KMS-11 (cell line): ENCODE data around the gene SIAH2.

Source experiments
- H2AFZ ChIP-seq: fragments of 200-600 bp; sonication (generic); 2 replicates; pipeline ENCODE4 v1.6.1; 2016; ENCODE audit warnings: antibody characterized with exemption, mixed run types, low read depth
- H3K27ac ChIP-seq: fragments of 200-600 bp; sonication (generic); 2 replicates; pipeline ENCODE4 v1.6.1; 2016; ENCODE audit warnings: mild to moderate bottlenecking, mixed run types
- H3K27me3 ChIP-seq: fragments of 200-600 bp; sonication (generic); 2 replicates; pipeline ENCODE4 v1.6.1; 2017; ENCODE audit warnings: mild to moderate bottlenecking, low read depth, mixed run types, moderate library complexity; ENCODE audit not compliant: insufficient read depth
- H3K36me3 ChIP-seq: fragments of 200-600 bp; sonication (generic); 2 replicates; pipeline ENCODE4 v1.6.1; 2017; ENCODE audit warnings: mild to moderate bottlenecking, mixed run types; ENCODE audit not compliant: insufficient read depth
- H3K4me1 ChIP-seq: fragments of 200-600 bp; sonication (generic); 2 replicates; pipeline ENCODE4 v1.6.1; 2016; ENCODE audit warnings: mild to moderate bottlenecking, low read depth, mixed run types; ENCODE audit not compliant: poor library complexity, severe bottlenecking
- H3K4me2 ChIP-seq: fragments of 200-600 bp; sonication (generic); 2 replicates; pipeline ENCODE4 v1.7.0; 2016; ENCODE audit warnings: mild to moderate bottlenecking, mixed run types
- H3K4me3 ChIP-seq: fragments of 200-600 bp; sonication (generic); IDR thresholded peaks from 2 replicates; pipeline ENCODE4 v1.6.1; 2017; ENCODE audit warnings: low read depth, low read length, mixed read lengths; ENCODE audit not compliant: insufficient read depth
- H3K79me2 ChIP-seq: fragments of 200-600 bp; sonication (generic); 2 replicates; pipeline ENCODE4 v1.6.1; 2016; ENCODE audit warnings: low read depth, mixed run types; ENCODE audit not compliant: insufficient read depth
- H3K9ac ChIP-seq: fragments of 200-600 bp; sonication (generic); 2 replicates; pipeline ENCODE4 v1.6.1; 2016; ENCODE audit warnings: mild to moderate bottlenecking, mixed run types
- H4K20me1 ChIP-seq: fragments of 200-600 bp; sonication (generic); 2 replicates; pipeline ENCODE4 v1.6.1; 2016; ENCODE audit warnings: mild to moderate bottlenecking, mixed run types; ENCODE audit not compliant: insufficient read depth
- CTCF ChIP-seq: fragments of 200-600 bp; sonication (generic); conservative IDR thresholded peaks from 2 replicates; pipeline ENCODE4 v1.6.1; 2017; ENCODE audit warnings: low read depth, mild to moderate bottlenecking, antibody characterized with exemption, low read length, moderate library complexity, mixed read lengths

SIAH2 gene

DNA sequence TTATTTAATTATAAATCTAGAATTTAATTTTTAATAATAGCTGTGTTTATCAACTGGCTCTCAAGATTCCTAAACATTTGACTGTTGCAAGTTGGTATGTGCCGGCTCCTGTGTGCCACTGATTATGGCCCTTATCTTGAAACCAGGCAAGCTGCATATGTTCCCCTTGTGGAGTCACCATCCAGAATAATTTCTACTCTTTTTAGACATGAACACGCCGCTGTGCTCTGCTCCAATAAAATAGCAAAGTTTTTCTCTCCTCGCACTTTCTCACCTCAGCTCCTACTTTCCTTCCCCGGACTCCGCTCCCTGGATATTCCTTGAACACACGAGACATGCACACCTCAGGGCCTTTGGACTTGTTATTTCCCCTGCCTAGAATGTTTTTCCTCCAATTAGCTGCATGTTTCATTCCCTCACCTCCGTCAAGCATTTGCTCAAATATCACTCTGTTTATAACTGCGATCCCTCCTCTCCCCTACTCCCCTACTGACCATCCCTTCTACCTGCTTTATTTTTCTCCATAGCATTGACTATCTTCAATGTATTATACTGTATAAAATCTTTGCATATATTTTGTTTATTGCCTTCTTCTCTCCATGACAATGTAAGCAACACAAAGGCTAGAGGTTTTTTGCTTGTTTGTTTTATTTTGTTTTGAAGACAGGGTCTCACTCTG lies 33.1 kb downstream of the SIAH2 start:
- H3K36me3 ChIP-seq, result no peaks in the 10 kb centered on the region
- H3K4me1 ChIP-seq, result no peaks in the 10 kb centered on the region
- H3K9ac ChIP-seq, result no peak overlapping the region
- no peak for TF ChIP-seq CTCF
- no peaks in the 10 kb centered on the region for H4K20me1 ChIP-seq
- H3K4me3 ChIP-seq, result no peak overlapping the region
- H2AFZ ChIP-seq, result no peak overlapping the region
- H3K27ac ChIP-seq, result no peak overlapping the region
- H3K4me2 ChIP-seq, result no peak overlapping the region
- no peaks in the 10 kb centered on the region for H3K79me2 ChIP-seq
- H3K27me3 ChIP-seq, result no peaks in the 10 kb centered on the region

GRCh38 chr3:150727653-150728502 lies 35.1 kb downstream of the SIAH2 start:
- no peak for TF ChIP-seq CTCF
- H3K4me1 ChIP-seq, result no peaks in the 10 kb centered on the region
- H3K4me2 ChIP-seq, result no peak overlapping the region
- H3K4me3 ChIP-seq, result no peak overlapping the region
- no peaks in the 10 kb centered on the region for H3K36me3 ChIP-seq
- H3K27ac ChIP-seq, result no peak overlapping the region
- no peaks in the 10 kb centered on the region for H4K20me1 ChIP-seq
- no peaks in the 10 kb centered on the region for H3K79me2 ChIP-seq
- H3K27me3 ChIP-seq, result no peaks in the 10 kb centered on the region
- no peak overlapping the region for H2AFZ ChIP-seq
- no peak overlapping the region for H3K9ac ChIP-seq

DNA sequence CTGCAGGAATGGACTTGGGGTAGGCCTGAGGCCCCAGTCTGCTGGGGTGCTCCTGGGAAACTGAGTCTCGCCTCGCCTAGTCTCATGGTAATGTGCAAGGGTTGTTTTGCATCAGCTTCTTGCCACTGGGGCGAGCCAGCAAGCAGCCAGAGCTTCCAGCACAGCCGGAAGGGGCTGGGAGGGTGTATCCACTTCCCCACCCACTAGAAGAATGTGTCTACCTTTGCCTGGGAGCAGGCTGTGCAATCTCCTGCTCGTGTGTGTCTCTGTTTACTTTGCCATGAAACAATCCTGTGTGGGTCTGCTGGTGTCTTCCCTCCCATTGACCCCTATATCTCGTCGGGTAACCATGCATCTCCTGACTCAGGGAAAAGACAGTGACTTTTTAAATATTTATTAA lies 37.4 kb downstream of the SIAH2 start:
- Histone ChIP-seq H3K4me2 (no peak overlapping the region), H2AFZ (no peak overlapping the region), H3K9ac (no peak overlapping the region), H3K4me3 (no peak overlapping the region), H3K36me3 (no peaks in the 10 kb centered on the region), H3K79me2 (no peaks in the 10 kb centered on the region), H3K27me3 (no peaks in the 10 kb centered on the region), H4K20me1 (no peaks in the 10 kb centered on the region), H3K27ac (no peak overlapping the region), H3K4me1 (no peaks in the 10 kb centered on the region)
- no peak for TF ChIP-seq CTCF

DNA sequence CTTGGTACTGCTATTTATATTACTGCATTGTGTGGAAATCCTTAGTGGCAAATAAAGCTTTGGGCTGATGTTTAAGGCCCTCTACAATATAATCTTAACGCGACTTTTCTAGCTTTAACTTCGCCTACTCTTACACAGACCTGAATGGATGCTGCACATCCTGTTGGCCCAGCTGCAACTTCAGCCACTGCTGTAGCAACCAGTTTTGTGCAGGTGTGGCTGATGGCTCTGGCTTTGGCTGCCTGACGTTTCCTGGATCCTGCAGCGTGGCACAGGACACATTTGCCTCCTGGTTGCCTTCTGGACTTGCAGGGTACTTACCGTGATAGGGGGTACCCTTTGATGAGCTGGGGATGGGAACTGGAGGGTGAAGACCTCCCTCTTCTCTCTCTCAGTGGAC lies 39.0 kb downstream of the SIAH2 start:
- H3K4me1 ChIP-seq, result no peaks in the 10 kb centered on the region
- H3K79me2 ChIP-seq, result no peaks in the 10 kb centered on the region
- H2AFZ ChIP-seq, result no peak overlapping the region
- no peak overlapping the region for H3K27ac ChIP-seq
- H3K9ac ChIP-seq, result no peak overlapping the region
- no peaks in the 10 kb centered on the region for H3K36me3 ChIP-seq
- H3K27me3 ChIP-seq, result no peaks in the 10 kb centered on the region
- no peak overlapping the region for H3K4me3 ChIP-seq
- no peak overlapping the region for H3K4me2 ChIP-seq
- TF ChIP-seq CTCF, result no peak
- H4K20me1 ChIP-seq, result no peaks in the 10 kb centered on the region
